DMS 273 (cell line): ENCODE measurements around the gene GLS.
A peak's percentile ranks its signal among the peaks of the same experiment; 100 is the strongest.
"Not testable (repeated sequence)": the region's sequence is repeated elsewhere in the genome, so short reads cannot be mapped to it uniquely, and the experiment has no call there.

ENCODE experiments used
- DNase-seq: peaks from one replicate; lab custom pipeline; 2025; ENCODE audit not compliant: unreplicated experiment; lab: John Stamatoyannopoulos, UW

The GLS gene

DNA sequence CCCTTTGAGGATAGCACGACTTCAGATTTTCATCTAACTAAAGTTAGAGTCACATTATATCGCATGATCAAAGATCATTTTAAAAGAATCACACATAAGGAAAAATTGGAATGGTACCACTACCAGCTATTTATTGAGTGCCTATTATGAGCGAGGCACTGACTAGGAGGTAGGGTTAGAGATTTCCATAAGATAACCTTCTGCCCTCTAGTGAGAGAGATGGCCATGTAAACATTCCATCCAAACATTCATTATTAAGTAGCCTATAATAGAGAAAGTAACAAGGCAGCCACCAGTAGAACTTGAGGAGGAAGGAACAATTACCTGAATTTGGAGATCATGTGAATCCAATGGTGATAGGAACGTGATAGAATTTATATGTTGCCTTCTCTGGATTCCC is 25.4 kb upstream of the GLS start:
- DNase-seq, result no peak

DNA sequence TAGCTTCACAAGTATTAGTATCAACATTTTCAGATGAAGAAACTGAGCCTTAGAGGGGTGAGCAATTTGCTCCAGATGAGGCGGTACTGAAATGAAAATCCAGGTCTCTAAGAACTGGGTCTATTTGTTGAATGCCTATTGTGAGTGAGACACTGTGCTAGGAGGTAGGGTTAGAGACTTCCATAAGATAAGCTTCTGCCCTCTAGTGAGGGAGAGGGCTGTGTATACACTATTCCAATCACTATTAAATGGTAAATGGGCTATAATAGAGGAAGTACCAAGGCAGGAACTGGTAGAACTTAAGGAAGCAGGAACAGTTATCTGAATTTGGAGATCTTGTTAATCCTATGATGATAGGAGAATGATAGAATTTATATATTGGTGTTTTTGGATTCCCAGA is 23.6 kb upstream of the GLS start:
- DNase-seq, result no peak

DNA sequence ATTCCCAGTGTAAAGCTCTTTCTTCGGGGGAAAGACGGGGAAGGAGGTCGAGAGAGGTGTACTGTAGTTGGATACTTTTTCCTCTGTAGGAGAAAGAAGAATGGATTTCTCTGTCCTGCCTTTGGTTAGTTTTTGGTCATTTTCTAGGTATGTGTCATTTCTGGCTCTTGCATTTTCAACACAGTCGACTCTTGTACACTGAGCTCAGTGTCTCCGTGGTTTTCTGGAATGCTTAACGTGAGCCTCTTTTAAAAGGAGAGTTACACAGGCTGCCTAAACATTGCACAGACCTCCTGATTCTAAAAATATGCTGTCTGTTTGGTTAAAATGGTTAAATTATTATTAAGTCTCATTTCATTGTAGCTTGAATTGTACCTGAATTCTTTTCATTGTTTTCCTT is 21.8 kb upstream of the GLS start:
- DNase-seq, result no peak

DNA sequence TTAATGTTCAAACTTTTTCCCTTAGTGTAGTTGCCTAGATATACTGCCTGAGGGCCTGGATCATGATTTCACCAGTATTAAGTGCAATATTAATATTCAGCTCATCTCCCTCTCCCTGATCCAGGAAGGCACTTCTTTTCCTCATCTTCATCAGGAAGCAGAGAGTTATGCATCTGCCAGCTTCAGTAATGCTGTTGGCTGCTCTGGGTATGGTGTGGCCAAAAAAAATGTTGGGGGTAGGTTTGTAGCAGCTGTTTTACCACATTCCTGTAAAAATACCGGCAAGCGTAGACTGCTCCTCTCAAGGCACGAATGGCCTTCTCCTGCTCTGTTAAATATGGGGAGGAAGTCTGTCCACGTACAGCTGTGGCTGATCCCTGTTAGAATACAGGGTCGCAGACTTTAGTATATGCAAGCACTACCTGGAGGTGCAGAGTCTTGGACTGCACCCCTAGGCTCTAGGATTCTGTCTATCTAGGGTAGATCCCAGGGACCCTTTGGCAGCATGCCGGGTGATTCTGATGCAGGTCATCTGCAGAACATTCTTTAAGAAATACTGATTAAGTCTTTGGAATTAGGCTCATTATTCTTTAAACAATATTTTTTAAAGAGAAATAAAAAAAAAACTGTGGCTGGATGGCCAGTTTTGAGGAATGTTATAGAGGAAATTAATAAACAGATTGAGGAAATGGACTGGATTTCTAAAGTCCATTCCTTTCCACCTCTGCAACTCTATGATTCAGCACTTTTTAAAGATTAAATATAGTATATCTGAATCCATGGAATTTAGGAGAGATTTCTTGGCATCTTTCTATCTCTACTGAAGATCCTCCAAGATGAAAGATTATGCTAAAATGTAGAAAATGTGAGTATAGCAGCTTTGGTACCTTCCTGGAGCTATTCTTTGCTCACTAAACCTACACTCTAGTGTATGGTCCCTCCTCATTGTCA is 21.0 kb upstream of the GLS start:
- DNase-seq, result no peak

DNA sequence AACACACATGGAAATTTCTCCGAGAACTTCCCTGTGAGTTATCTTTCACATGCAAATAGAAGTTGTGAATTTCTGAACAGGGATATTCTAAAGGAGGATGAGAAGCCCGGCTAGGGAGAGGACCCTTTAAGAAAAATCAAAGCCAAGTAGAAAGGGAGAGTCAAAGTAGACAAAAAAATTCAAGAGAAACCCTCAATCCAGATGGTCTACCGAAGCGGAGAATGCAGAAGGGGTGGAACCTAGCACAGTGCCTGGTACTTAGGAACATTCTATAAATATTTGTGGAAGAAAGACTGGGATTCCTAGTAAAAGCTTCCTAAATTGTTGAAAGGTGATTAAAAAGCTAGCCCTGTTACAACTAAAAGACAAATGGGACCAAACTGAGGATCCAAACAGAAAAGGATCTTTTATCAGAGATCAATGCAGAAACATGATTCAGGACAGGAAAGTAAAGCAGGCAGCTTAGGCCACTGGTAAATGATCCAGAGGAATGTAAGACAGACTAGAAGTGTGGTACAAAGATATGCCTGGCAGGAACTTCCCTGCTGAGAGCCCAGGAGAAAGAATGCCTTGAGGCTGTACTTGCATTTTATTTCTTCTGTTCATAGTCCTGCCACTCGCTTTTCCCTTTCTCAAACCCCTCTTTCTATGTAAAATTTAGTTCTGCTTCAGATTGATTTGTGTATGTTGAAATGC is 19.5 kb upstream of the GLS start:
- no peak for DNase-seq

DNA sequence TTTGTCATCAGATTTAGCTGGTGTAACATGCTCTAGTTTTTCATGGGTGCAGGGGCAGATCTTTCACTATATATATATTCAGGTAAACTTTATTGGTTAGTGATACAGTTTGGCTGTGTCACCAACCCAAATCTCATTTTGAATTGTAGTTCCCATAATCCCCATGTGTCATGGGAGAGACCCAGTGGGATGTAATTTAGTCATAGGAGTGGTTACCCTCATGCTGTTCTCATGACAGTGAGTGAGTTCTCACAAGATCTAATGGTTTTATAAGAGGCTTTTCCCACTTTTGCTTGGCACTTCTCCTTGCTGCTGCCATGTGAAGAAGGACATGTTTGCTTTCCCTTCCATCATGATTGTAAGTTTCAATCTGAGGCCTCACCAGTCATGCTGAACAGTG is 18.5 kb upstream of the GLS start:
- DNase-seq, result not testable (repeated sequence)

DNA sequence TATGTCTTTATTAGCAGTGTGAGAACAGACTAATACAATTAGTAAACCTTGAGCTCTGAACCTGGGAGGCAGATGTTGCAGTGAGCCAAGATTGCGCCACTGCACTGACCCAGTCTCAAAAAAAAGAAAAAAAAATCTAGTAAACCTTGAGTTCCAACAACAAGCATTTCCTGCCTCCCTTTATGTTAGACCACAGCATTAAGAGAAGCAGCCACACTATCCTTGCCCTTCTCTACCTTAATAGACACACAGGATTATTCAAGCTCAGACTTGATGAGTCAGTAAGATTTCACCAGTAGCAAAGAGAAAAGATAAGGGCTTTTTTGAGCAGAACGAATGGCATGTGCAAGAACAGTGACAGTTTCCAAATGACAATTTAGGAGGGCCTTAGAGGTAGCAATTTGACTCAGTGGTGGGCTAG is 18.0 kb upstream of the GLS start:
- DNase-seq, result no peak

DNA sequence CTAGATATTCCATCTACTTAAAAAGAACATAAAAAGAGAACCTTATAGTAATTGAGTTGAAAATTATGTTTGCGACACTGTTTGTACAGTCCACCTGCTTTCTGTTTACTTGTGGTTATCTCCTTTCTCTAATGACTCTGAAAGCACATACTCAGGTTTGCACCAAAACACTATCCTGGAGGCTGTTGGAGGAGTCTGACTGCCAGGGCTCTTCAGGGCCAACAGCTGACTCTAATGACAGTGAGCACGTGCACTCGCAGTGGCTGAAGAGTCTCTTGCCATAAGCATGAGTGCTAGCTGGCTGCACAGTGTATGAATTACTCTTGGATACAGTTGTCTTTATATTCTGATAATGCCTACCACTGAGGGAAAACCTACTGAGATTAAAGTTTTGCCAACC is 16.7 kb upstream of the GLS start:
- DNase-seq, result peak; percentile 24

DNA sequence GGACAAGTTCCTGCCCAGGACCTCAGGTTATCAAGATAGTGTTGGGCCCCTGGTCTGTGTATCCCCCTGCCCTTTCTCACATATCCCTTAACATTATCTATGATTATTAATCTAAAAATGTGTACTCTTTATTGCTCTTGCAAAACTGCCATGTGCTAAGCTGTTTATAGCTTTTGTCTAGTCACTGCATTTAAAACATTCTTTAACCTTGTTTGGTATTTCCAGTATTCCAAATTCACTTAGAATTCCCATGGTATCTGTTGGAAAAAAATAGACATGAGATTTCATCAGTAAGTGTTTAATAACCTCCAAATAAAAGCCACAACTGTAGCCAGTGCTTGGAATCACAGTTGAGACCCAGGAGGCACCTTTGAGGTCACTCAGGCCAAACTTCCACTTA is 16.2 kb upstream of the GLS start:
- no peak for DNase-seq

DNA sequence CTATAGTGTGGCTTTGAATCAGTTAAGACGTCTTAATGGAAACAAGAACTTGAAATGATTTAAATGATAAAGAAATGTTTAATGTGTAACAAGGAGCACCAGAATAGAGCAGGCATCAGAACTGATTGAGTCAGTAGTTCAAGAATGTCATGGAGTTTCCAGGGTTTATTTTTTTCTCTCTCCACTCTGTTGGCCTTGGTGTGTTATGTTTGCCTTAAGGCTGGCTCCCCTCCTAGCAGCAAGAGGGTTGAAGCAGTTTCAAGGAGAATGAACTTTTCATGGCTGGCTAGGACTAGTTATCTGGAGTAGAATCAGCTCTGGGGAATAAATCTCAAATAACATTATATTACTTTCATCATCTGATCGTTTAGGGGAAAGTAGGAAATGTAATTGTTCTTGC is 13.4 kb upstream of the GLS start:
- DNase-seq, result no peak

DNA sequence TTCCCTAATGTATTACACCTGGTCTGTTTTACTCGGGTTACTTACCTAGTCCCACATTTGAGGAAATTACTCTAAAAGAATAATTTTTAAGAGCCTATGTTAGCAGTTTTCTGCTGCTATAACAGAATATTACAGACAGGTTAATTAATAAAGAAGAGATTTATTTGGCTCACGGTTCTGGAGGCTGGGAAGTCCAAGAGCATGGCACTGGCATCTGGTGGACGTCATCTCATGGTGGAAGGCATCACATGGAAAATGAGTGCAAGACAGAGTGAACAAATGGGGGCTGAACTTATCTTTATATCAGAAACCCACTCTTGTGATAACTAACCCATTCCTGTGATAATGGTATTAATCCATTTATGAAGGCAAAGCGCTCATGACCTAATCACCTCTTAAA is 12.8 kb upstream of the GLS start:
- DNase-seq, result no peak

DNA sequence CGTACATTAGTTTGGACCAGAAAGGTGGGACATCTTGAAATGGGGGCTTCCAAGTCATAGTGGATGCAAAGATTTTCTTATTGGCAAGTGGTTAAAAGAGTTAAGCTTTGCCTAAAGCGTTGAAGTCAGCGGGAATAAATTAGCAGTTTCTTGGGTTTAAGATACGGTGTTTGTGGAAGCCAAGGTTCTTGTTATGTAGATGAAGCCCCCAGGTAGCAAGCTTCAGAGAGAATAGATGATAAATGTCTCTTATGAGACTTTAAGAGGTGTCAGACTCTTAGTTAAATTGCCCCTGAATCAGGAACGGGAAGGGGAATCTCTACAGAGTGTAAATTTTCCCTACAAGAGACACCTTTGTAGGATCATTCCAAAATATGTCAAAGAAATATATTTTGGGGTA is 10.9 kb upstream of the GLS start:
- no peak for DNase-seq

DNA sequence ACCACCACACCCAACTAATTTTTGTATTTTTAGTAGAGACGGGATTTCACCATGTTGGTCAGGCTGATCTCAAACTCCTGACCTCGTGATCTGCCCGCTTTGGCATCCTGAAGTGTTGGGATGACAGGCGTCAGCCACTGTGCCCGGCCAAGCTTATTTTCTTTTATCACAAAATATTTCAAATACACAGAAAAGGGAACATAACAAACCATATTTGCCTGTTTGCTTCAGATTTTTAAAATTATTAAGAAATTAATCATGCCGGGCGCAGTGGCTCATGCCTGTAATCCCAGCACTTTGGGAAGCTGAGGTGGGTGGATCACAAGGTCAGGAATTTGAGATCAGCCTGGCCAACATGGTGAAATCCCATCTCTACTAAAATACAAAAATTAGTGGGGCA is 7.2 kb upstream of the GLS start:
- not testable (repeated sequence) for DNase-seq

DNA sequence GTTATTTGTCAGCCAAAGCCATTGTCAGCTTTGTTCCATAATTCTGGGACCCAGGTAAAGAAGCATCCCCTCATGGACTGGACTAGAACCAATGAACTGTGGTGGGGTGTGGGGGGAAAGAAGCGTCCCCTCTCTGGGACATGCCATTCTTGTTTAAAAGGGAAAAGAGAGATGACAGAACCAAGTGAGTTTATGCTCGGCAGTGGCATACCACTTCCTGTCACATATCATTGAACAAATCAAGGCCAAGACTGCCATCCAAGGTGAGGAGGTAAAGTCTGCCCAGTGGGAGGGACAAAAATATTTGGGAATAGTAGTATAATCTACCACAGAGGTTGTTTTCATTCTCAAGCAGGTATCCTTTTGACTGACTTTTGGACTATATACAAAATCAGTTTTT is 4.7 kb upstream of the GLS start:
- no peak for DNase-seq

DNA sequence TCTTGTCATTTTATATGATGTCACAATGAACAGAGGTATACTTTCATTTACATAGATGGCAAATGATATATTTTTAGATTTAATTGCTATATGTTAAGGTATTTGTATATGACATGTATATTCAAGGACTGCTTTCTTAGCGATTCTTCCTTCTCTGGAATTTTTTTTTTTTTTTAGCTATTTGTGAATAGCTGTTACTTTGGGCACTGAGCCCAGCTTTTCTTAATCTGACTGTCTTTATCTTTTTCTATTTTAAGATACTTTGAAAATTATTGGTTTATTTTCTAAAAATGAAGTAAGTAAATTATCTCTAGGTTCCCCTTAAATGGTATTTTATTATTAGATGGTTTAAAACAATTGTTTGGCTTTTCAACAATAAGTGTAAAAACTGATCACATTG is 4.0 kb upstream of the GLS start:
- no peak for DNase-seq

DNA sequence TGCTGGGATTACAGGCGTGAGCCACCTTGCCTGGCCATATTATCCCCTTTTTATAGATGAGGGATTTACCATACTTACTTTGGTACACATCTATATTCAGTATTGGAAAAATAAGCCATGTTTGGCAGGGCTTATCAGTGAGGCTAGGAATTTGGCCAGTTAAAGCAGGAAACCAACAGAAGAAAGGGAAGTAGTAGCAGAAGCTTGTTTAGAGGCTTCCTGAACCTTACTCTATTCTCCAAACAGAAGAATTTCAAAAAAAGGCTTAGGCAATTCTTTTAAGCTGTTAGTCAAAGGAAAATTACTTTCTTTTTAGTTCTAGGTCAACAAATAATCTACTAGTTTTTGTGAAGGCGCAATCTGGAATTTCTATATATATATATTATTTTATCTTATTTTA is 3.2 kb upstream of the GLS start:
- DNase-seq, result no peak

DNA sequence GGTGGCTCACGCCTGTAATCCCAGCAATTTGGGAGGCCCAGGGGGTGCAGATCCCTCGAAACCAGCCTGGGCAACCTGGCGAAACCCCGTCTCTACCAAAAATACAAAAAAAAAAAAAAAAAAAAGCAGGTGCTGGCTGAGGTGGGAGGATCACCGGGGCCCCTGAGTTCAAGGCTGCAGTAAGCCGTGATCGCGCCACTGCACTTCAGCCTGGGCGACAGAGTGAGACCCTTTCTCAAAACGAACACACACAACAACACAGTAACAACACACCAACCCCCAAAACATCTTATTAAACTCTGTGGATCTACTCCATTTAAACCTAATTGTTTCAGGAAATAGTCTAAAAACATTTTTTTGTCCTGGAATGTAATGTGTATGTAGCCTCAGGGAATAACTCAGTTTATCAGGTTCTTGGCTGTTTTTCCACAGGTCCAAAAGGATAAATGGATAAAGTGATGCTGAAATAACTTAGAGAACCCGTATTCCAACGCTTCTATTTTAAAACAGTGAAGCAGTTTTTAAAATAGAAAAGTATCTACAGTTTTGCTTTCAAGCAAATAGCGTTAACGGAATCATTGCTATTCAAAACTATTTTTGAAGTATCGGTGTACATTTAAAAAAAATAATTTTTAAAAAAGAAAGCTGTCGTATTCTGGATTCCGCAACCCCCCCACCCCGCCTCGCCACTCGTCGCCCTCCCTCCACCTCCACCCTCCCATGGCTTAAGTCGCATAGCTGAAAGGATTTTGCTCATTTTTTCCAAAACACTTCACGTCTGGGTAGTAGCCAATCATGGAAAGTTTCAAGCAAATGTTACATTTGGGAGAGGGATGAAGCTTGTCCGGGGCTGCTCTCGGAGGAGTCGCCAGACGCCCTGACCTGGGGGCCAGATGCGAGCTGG is 895 bp upstream of the GLS start:
- DNase-seq, result no peak

DNA sequence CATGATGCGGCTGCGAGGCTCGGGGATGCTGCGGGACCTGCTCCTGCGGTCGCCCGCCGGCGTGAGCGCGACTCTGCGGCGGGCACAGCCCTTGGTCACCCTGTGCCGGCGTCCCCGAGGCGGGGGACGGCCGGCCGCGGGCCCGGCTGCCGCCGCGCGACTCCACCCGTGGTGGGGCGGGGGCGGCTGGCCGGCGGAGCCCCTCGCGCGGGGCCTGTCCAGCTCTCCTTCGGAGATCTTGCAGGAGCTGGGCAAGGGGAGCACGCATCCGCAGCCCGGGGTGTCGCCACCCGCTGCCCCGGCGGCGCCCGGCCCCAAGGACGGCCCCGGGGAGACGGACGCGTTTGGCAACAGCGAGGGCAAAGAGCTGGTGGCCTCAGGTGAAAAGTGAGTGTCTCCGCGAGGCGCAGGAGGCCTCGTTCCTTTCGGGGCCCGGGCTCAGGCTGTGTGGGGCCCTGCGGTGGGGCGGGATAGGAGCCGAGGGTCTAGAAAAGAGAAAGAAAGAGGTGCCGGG is 520 bp downstream of the GLS start:
- DNase-seq, result no peak

DNA sequence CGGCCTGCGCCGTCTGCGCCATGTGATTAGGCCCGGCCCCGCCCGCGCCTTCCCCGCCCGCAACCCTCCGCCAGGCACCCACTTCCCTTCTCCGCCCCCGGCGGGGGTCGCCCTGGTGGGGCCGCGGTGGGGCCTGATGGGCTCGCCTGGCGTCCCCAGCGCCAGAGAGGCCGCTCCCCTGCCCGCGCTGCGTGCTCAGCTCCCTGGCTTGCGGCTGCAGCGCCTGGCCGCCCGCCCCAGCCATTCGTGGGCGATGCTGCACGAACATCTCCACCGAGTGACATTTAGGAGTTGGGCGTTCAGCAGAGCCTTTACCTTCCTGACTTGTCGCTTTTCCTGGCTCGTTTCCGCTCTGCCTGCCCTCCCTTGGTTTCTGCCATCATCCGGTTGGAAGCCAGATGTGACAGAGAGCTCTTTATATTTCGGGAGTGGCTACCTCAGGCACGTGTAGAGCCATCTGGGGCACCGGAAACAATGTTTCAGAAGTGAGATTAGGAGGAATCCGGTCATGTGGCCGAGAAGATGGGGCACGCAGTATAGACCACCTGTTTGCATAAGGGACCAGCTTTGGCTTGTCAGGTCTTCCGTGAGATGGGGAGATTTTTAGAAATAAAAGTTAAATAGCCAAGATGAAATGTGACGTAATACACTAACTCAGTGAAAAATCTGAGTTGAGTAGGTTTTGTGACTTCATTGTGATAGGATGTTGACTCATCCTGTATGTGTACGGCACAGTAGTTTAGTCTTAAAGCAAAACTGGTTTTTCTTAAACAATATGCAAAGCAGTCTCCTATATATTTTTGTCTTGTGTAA is 1.2 kb downstream of the GLS start:
- peak; percentile 93 for DNase-seq

DNA sequence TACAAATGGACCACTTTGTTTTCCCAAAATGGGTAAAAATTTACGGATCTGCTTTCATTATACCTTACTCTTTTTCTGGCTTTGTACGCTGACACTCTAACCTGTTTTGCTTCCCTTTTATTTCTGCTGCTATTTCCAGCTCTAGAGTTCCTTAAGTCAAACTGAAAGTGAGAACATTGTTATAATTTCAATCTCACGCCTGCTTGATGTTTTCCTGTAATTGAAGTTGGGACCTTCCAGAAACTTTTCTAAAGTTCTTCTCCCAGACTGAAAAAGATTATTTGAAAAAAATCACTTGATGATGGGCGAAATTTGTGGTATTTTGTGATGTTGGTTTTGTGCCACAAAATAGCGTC is 1.8 kb downstream of the GLS start:
- no peak for DNase-seq
